Stomach (tissue), 4 donors: ENCODE data around the gene ASIC2.

Source experiments
- CTCF ChIP-seq, 7 experiments: fragments of 450-650 bp in 4 of 7; fragments of 200-600 bp in 3 of 7; sonication (generic) in 3 of 7; IDR thresholded peaks; one replicate each; pipeline ENCODE4 v1.5.1; 2016 to 2019; ENCODE audit warnings: antibody characterized with exemption in 7 of 7, control low read depth in 2 of 7, mild to moderate bottlenecking in 1 of 7
- EP300 ChIP-seq: sonication (generic); formaldehyde crosslinking; IDR thresholded peaks from one replicate; pipeline ENCODE4 v1.6.1; 2017; ENCODE audit warnings: antibody characterized with exemption
- POLR2A ChIP-seq, 4 donors: fragments of 450-650 bp; IDR thresholded peaks; one replicate each; pipeline ENCODE4 v1.6.1; 2016; ENCODE audit warnings: antibody characterized with exemption in 4 of 4, control low read depth in 2 of 4, mild to moderate bottlenecking in 1 of 4, moderate library complexity in 1 of 4
- POLR2AphosphoS5 ChIP-seq, 3 donors: sonication (generic); formaldehyde crosslinking; IDR thresholded peaks; one replicate each; pipeline ENCODE4 v1.6.1; 2016; ENCODE audit warnings: antibody characterized with exemption in 3 of 3

GRCh38 chr17:33297643-33298042 is 4.5 kb upstream of the ASIC2 start:
- TF ChIP-seq EP300 (no peak), CTCF (IDR thresholded peaks at IDR 0.05) (no peak), POLR2A (IDR thresholded peaks at IDR 0.05) (no peak), POLR2AphosphoS5 (IDR thresholded peaks at IDR 0.05) (no peak)
